D721Med (cell line): ENCODE data around the gene RBM19.
"Not testable (repeated sequence)": the region's sequence is repeated elsewhere in the genome, so short reads cannot be mapped to it uniquely, and the experiment has no call there.

Experiments used
- DNase-seq: peaks from one replicate; pipeline ENCODE4 v3.0.0; 2011; ENCODE audit warnings: low spot score; ENCODE audit not compliant: insufficient read length
- FAIRE-seq: peaks from 2 replicates; lab custom pipeline; 2011; peaks lifted over from hg19 to GRCh38; lab: Jason Lieb, UNC
- CTCF ChIP-seq: IDR thresholded peaks from 2 replicates; pipeline ENCODE4 v1.5.1; 2012; ENCODE audit warnings: mild to moderate bottlenecking, control low read depth; ENCODE audit not compliant: insufficient read depth; ENCODE audit errors: missing control alignments

The RBM19 gene

GRCh38 chr12:113818283-113818682 is 147.8 kb downstream of the RBM19 start:
- no peak for FAIRE-seq
- no peak for DNase-seq

GRCh38 chr12:113816866-113817265 is 149.3 kb downstream of the RBM19 start:
- no peak for TF ChIP-seq CTCF
- DNase-seq (no peak), FAIRE-seq (no peak)

More at GRCh38 chr12:113818283-113818682, 147.8 kb downstream of the RBM19 start:
- TF ChIP-seq CTCF = no peak

GRCh38 chr12:113815031-113815430 is 151.1 kb downstream of the RBM19 start:
- DNase-seq (no peak), FAIRE-seq (no peak)
- no peak for TF ChIP-seq CTCF

- TF ChIP-seq CTCF = no peak
- FAIRE-seq = no peak
- DNase-seq = no peak
Measured at GRCh38 chr12:113813229-113813541, 152.9 kb downstream of the RBM19 start.

GRCh38 chr12:113812411-113813228 is 153.5 kb downstream of the RBM19 start:
- no peak for FAIRE-seq
- no peak for TF ChIP-seq CTCF
- DNase-seq = no peak

- not testable (repeated sequence) for DNase-seq, FAIRE-seq
Measured at GRCh38 chr12:113809462-113810220, 156.5 kb downstream of the RBM19 start.

GRCh38 chr12:113808095-113808951 is 157.8 kb downstream of the RBM19 start:
- FAIRE-seq (no peak), DNase-seq (no peak)
- no peak for TF ChIP-seq CTCF
